GM20431 (cell line): ENCODE data around the gene OBSCN.
"Not testable (repeated sequence)": the region's sequence is repeated elsewhere in the genome, so short reads cannot be mapped to it uniquely, and the experiment has no call there.

Experiments used
- in situ Hi-C: fragments of 300-500 bp; cut with MseI, MboI; formaldehyde crosslinking; loops from one replicate; pipeline ENCODE4 v1.15.0; 2020; ENCODE audit warnings: low sequenced_read_pairs; ENCODE audit not compliant: unreplicated experiment

Gene OBSCN

GRCh38 chr1:228245111-228245510, 37.3 kb downstream of the OBSCN start:
- in situ Hi-C loops, result no loop called here

GRCh38 chr1:228246216-228246900, 38.5 kb downstream of the OBSCN start:
- in situ Hi-C loops, result no loop called here

GRCh38 chr1:228249513-228250305, 41.9 kb downstream of the OBSCN start:
- in situ Hi-C loops, result no loop called here

GRCh38 chr1:228252476-228252875, 44.6 kb downstream of the OBSCN start:
- in situ Hi-C loops, result not testable (repeated sequence)

GRCh38 chr1:228256626-228257375, 49.0 kb downstream of the OBSCN start:
- in situ Hi-C loops, result no loop called here

GRCh38 chr1:228258486-228258885, 50.6 kb downstream of the OBSCN start:
- in situ Hi-C loops, result no loop called here

- in situ Hi-C loops, result no loop called here
Observed at GRCh38 chr1:228259368-228259894, 51.6 kb downstream of the OBSCN start.

- in situ Hi-C loops, result no loop called here
Observed at GRCh38 chr1:228259951-228260350, 52.1 kb downstream of the OBSCN start.

- in situ Hi-C loops, result no loop called here
Observed at GRCh38 chr1:228261706-228262105, 53.9 kb downstream of the OBSCN start.

- in situ Hi-C loops, result no loop called here
Observed at GRCh38 chr1:228262475-228262874, 54.6 kb downstream of the OBSCN start.

- in situ Hi-C loops, result no loop called here
Observed at GRCh38 chr1:228263636-228264035, 55.8 kb downstream of the OBSCN start.

- in situ Hi-C loops, result no loop called here
Observed at GRCh38 chr1:228264090-228264829, 56.4 kb downstream of the OBSCN start.

- in situ Hi-C loops, result no loop called here
Observed at GRCh38 chr1:228265167-228265566, 57.3 kb downstream of the OBSCN start.

GRCh38 chr1:228267962-228268880, 60.4 kb downstream of the OBSCN start:
- in situ Hi-C loops, result no loop called here

GRCh38 chr1:228268881-228269265, 61.0 kb downstream of the OBSCN start:
- in situ Hi-C loops, result no loop called here

- in situ Hi-C loops, result not testable (repeated sequence)
Observed at GRCh38 chr1:228269431-228269830, 61.6 kb downstream of the OBSCN start.

GRCh38 chr1:228270032-228270431, 62.2 kb downstream of the OBSCN start:
- in situ Hi-C loops, result no loop called here

GRCh38 chr1:228271701-228272251, 63.9 kb downstream of the OBSCN start:
- in situ Hi-C loops, result no loop called here

- in situ Hi-C loops, result no loop called here
Observed at GRCh38 chr1:228272331-228272791, 64.5 kb downstream of the OBSCN start.
